HepG2 (cell line): ENCODE data around the gene SLC5A6. TPM values are rescaled to one million over a fixed set of nuclear protein-coding genes. Genes with fewer than 3 reads are reported as not detected.

Experiments
- ATF1 ChIP-seq: IDR thresholded peaks from 2 replicates; pipeline ENCODE4 v1.6.1; 2016; ENCODE audit warnings: mild to moderate bottlenecking, control low read depth
- CC2D1A ChIP-seq: sonication (generic); formaldehyde crosslinking; IDR thresholded peaks from 2 replicates; pipeline ENCODE4 v1.8.1; 2023; ENCODE audit warnings: mild to moderate bottlenecking, missing genetic modification reagents
- CHD2 ChIP-seq: IDR thresholded peaks from 2 replicates; pipeline ENCODE4 v1.6.1; 2011; ENCODE audit warnings: low read depth, low read length, improper control_type of control experiment
- EHMT2 ChIP-seq: fragments of 200-600 bp; sonication (generic); IDR thresholded peaks from 2 replicates; pipeline ENCODE4 v1.7.0; 2017; ENCODE audit warnings: antibody characterized with exemption, low read depth, low read length, borderline replicate concordance
- FOXA1 ChIP-seq, 2 experiments: fragments of 450-650 bp in 1 of 2; sonication (generic) in 1 of 2; formaldehyde crosslinking in 1 of 2; IDR thresholded peaks; 2 replicates each; pipeline versions ENCODE4 v1.4.0 to v1.6.1; 2016 to 2020; ENCODE audit warnings: missing genetic modification reagents in 1 of 2
- FOXP1 ChIP-seq, 2 experiments: fragments of 450-650 bp in 1 of 2; IDR thresholded peaks; 2 replicates each; pipeline ENCODE4 v1.6.1; 2017 to 2018; ENCODE audit warnings: antibody characterized with exemption in 1 of 2
- GZF1 ChIP-seq: sonication (generic); formaldehyde crosslinking; IDR thresholded peaks from 2 replicates; pipeline ENCODE4 v1.5.1; 2020; ENCODE audit warnings: mild to moderate bottlenecking, missing genetic modification reagents
- HNF4G ChIP-seq, 2 experiments: sonication (generic) in 1 of 2; formaldehyde crosslinking in 1 of 2; IDR thresholded peaks; 2 replicates each; pipeline versions ENCODE4 v1.4.0 to v1.6.1; 2011 to 2020; ENCODE audit warnings: borderline replicate concordance in 2 of 2, low read depth in 2 of 2, mild to moderate bottlenecking in 2 of 2, low read length in 1 of 2, missing genetic modification reagents in 1 of 2, moderate library complexity in 1 of 2
- HOXA9 ChIP-seq: sonication (generic); formaldehyde crosslinking; IDR thresholded peaks from 2 replicates; pipeline ENCODE4 v1.8.1; 2022; ENCODE audit warnings: missing genetic modification reagents, mild to moderate bottlenecking, moderate library complexity, borderline replicate concordance
- HOXD1 ChIP-seq: sonication (generic); formaldehyde crosslinking; IDR thresholded peaks from 2 replicates; pipeline ENCODE4 v1.5.0; 2020; ENCODE audit warnings: missing genetic modification reagents
- IKZF1 ChIP-seq: fragments of 450-650 bp; IDR thresholded peaks from 2 replicates; pipeline ENCODE4 v1.7.1; 2016
- JDP2 ChIP-seq: sonication (generic); formaldehyde crosslinking; IDR thresholded peaks from 2 replicates; pipeline ENCODE4 v1.8.1; 2022; ENCODE audit warnings: missing genetic modification reagents, borderline replicate concordance
- PREB ChIP-seq: sonication (generic); formaldehyde crosslinking; IDR thresholded peaks from 2 replicates; pipeline ENCODE4 v1.4.0; 2020; ENCODE audit warnings: missing genetic modification reagents
- REST ChIP-seq, 2 experiments: IDR thresholded peaks; 2 replicates each; pipeline ENCODE4 v1.6.1; 2011 to 2012; ENCODE audit warnings: low read length in 2 of 2, borderline replicate concordance in 1 of 2, low read depth in 1 of 2, mild to moderate bottlenecking in 1 of 2, moderate library complexity in 1 of 2
- SKIL ChIP-seq: sonication (generic); formaldehyde crosslinking; IDR thresholded peaks from 2 replicates; pipeline ENCODE4 v1.8.0; 2022; ENCODE audit warnings: missing genetic modification reagents, mild to moderate bottlenecking, moderate library complexity, borderline replicate concordance
- WIZ ChIP-seq: sonication (generic); formaldehyde crosslinking; IDR thresholded peaks from 2 replicates; pipeline ENCODE4 v1.5.1; 2020; ENCODE audit warnings: mild to moderate bottlenecking, missing genetic modification reagents
- ZFP41 ChIP-seq: sonication (generic); formaldehyde crosslinking; IDR thresholded peaks from 2 replicates; pipeline ENCODE4 v1.4.0; 2020; ENCODE audit warnings: mild to moderate bottlenecking, missing genetic modification reagents, borderline replicate concordance
- ZNF431 ChIP-seq: sonication (generic); formaldehyde crosslinking; IDR thresholded peaks from 2 replicates; pipeline ENCODE4 v1.9.0; 2022; ENCODE audit warnings: missing genetic modification reagents, low read depth, mild to moderate bottlenecking, borderline replicate concordance
- ZNF562 ChIP-seq: sonication (generic); formaldehyde crosslinking; IDR thresholded peaks from 2 replicates; pipeline ENCODE4 v1.8.0; 2022; ENCODE audit warnings: missing genetic modification reagents, borderline replicate concordance
- ZNF577 ChIP-seq: sonication (generic); formaldehyde crosslinking; IDR thresholded peaks from 2 replicates; pipeline ENCODE4 v1.4.0; 2020; ENCODE audit warnings: mild to moderate bottlenecking, low read depth, missing genetic modification reagents, borderline replicate concordance
- ZNF607 ChIP-seq: sonication (generic); formaldehyde crosslinking; IDR thresholded peaks from 2 replicates; pipeline ENCODE4 v1.5.1; 2020; ENCODE audit warnings: missing genetic modification reagents, mild to moderate bottlenecking, borderline replicate concordance
- ZNF768 ChIP-seq: sonication (generic); formaldehyde crosslinking; IDR thresholded peaks from 2 replicates; pipeline ENCODE4 v1.4.0; 2020; ENCODE audit warnings: missing genetic modification reagents
- polyA plus RNA-seq, 8 experiments: library from polyadenylated mRNA; depleted of rRNA in 3 of 8; stranded (reverse) in 7 of 8; unstranded in 1 of 8; fragments of >200 nt; fragmentation: Illumina TruSeq in 4 of 8; extraction: Trizol in 4 of 8; gene quantifications; 2 replicates each; pipeline versions ENCODE4 v1.2.1 to v1.2.3, GENCODE V29; 2011 to 2016; ENCODE audit warnings: low read depth in 4 of 8, missing spikeins in 1 of 8, mixed read lengths in 1 of 8; ENCODE audit not compliant: insufficient read depth in 1 of 8
- total RNA-seq, 5 experiments: library from RNA; depleted of rRNA; stranded (reverse); fragments of >200 nt; fragmentation: Illumina TruSeq; extraction: Trizol; gene quantifications; 2 replicates each; pipeline ENCODE4 v1.2.3, GENCODE V29; 2016; ENCODE audit warnings: low read depth in 1 of 5

SLC5A6 gene
- total and polyA plus RNA-seq, 2 of the 13 experiments (the other 11 are each of a cell fraction or from before 2014, with no cell fraction given) = 135 to 417 TPM

- TF ChIP-seq REST (IDR thresholded peaks at IDR 0.05; ENCODE audit: borderline replicate concordance in 1 of 2, low read depth in 1 of 2, low read length in 2 of 2) (no peak), ZNF607 (no peak), ZNF577 (no peak), CC2D1A (CRISPR knock-in tag) (no peak), FOXA1 (IDR thresholded peaks at IDR 0.05) (no peak), FOXA1 (CRISPR knock-in tag; IDR thresholded peaks at IDR 0.05) (0 out of 2 replicates have a peak, but pooled peaks have one; percentile 14), ATF1 (CRISPR knock-in tag) (no peak), FOXP1 (IDR thresholded peaks at IDR 0.05) (no peak), FOXP1 (CRISPR knock-in tag; IDR thresholded peaks at IDR 0.05) (no peak), WIZ (no peak), ZNF431 (CRISPR knock-in tag) (no peak), SKIL (CRISPR knock-in tag) (no peak), IKZF1 (no peak), ZNF768 (CRISPR knock-in tag) (peak; percentile 41; the same call in 1 of the 2 replicates), JDP2 (CRISPR knock-in tag) (no peak), HNF4G (IDR thresholded peaks at IDR 0.05; ENCODE audit: borderline replicate concordance, low read depth, low read length) (peak; percentile 2; the same call in 1 of the 2 replicates), HNF4G (CRISPR knock-in tag; IDR thresholded peaks at IDR 0.05; ENCODE audit: borderline replicate concordance, low read depth) (no peak), GZF1 (CRISPR knock-in tag) (0 out of 2 replicates have a peak, but pooled peaks have one; percentile 32), HOXA9 (CRISPR knock-in tag) (no peak), HOXD1 (CRISPR knock-in tag) (no peak), EHMT2 (no peak), ZNF562 (CRISPR knock-in tag) (no peak), CHD2 (no peak), ZFP41 (CRISPR knock-in tag) (no peak), PREB (CRISPR knock-in tag) (no peak)
Measured at GRCh38 chr2:27211241-27211942, 676 bp downstream of the SLC5A6 start (continued).
